Cortex of kidney (tissue), 1 donor: Measurements from ENCODE around the gene FGF18.

Experiments
- DNase-seq: peaks from one replicate; lab custom pipeline; 2025; lab: John Stamatoyannopoulos, UW

FGF18 gene

GRCh38 chr5:171469326-171469725 lies 49.9 kb downstream of the FGF18 start:
- no peak for DNase-seq

GRCh38 chr5:171470420-171470819 lies 51.0 kb downstream of the FGF18 start:
- DNase-seq, result no peak

GRCh38 chr5:171474230-171474813 lies 54.9 kb downstream of the FGF18 start:
- DNase-seq, result no peak

- DNase-seq, result no peak
Observed at GRCh38 chr5:171475596-171475995, 56.1 kb downstream of the FGF18 start.

- DNase-seq, result no peak
Observed at GRCh38 chr5:171476701-171477100, 57.3 kb downstream of the FGF18 start.

GRCh38 chr5:171477101-171477500 lies 57.7 kb downstream of the FGF18 start:
- DNase-seq, result no peak

- no peak for DNase-seq
Observed at GRCh38 chr5:171477666-171478065, 58.2 kb downstream of the FGF18 start.

- no peak for DNase-seq
Observed at GRCh38 chr5:171478946-171479775, 59.7 kb downstream of the FGF18 start.

- DNase-seq, result no peak
Observed at GRCh38 chr5:171479776-171480125, 60.3 kb downstream of the FGF18 start.

- no peak for DNase-seq
Observed at GRCh38 chr5:171480239-171480638, 60.8 kb downstream of the FGF18 start.

- DNase-seq, result no peak
Observed at GRCh38 chr5:171481571-171482433, 62.4 kb downstream of the FGF18 start.

- no peak for DNase-seq
Observed at GRCh38 chr5:171482434-171482730, 62.9 kb downstream of the FGF18 start.

GRCh38 chr5:171483551-171484135 lies 64.2 kb downstream of the FGF18 start:
- no peak for DNase-seq

GRCh38 chr5:171484460-171484899 lies 65.0 kb downstream of the FGF18 start:
- no peak for DNase-seq

- no peak for DNase-seq
Observed at GRCh38 chr5:171485668-171486067, 66.2 kb downstream of the FGF18 start.

- no peak for DNase-seq
Observed at GRCh38 chr5:171486613-171487012, 67.2 kb downstream of the FGF18 start.

- no peak for DNase-seq
Observed at GRCh38 chr5:171488876-171489275, 69.4 kb downstream of the FGF18 start.

GRCh38 chr5:171492781-171493180 lies 73.3 kb downstream of the FGF18 start:
- DNase-seq, result no peak

GRCh38 chr5:171493646-171494393 lies 74.4 kb downstream of the FGF18 start:
- DNase-seq, result no peak

GRCh38 chr5:171494452-171495121 lies 75.1 kb downstream of the FGF18 start:
- no peak for DNase-seq

- DNase-seq, result no peak
Observed at GRCh38 chr5:171495122-171495700, 75.8 kb downstream of the FGF18 start.
